Activated T-helper 1 cell treated with anti-CD3 and anti-CD28 coated beads, Interleukin-2, amount 50 U/mL, for 16 hours (primary cell): Measurements from ENCODE around the gene C2orf74.
"Not testable (repeated sequence)": the region's sequence is repeated elsewhere in the genome, so short reads cannot be mapped to it uniquely, and the experiment has no call there.

ENCODE experiments used
- DNase-seq, 2 donors: peaks; one replicate each; pipeline ENCODE4 v3.0.0-alpha.2; 2020; ENCODE audit warnings: low read depth in 1 of 2, low spot score in 1 of 2

Gene C2orf74

GRCh38 chr2:61161888-61162287 lies at the start of gene C2orf74:
Gene C2orf74 (plus strand): TSS chr2:61162188. CDS start chr2:61162515, 327 bp downstream.
- DNase-seq = no peak

- DNase-seq = no peak
These were observed 47.8 kb upstream of the C2orf74 start for GRCh38 chr2:61114147-61114546.

- no peak for DNase-seq
These were observed 45.7 kb upstream of the C2orf74 start for GRCh38 chr2:61116302-61116701.

GRCh38 chr2:61117534-61117933 lies 44.5 kb upstream of the C2orf74 start:
- no peak for DNase-seq

- DNase-seq = no peak
These were observed 36.8 kb upstream of the C2orf74 start for GRCh38 chr2:61125123-61125710.

- DNase-seq = no peak
These were observed 36.2 kb upstream of the C2orf74 start for GRCh38 chr2:61125798-61126197.

GRCh38 chr2:61128122-61128521 lies 33.9 kb upstream of the C2orf74 start:
- DNase-seq = not testable (repeated sequence)

GRCh38 chr2:61134141-61134540 lies 27.8 kb upstream of the C2orf74 start:
- DNase-seq = no peak

GRCh38 chr2:61135510-61135909 lies 26.5 kb upstream of the C2orf74 start:
- DNase-seq = no peak

GRCh38 chr2:61138859-61139258 lies 23.1 kb upstream of the C2orf74 start:
- no peak for DNase-seq

GRCh38 chr2:61141151-61141550 lies 20.8 kb upstream of the C2orf74 start:
- no peak for DNase-seq

- DNase-seq = peak; percentile 74 to 83
These were observed 17.2 kb upstream of the C2orf74 start for GRCh38 chr2:61144697-61145268.

GRCh38 chr2:61145990-61146389 lies 16.0 kb upstream of the C2orf74 start:
- no peak for DNase-seq

GRCh38 chr2:61148091-61148490 lies 13.9 kb upstream of the C2orf74 start:
- not testable (repeated sequence) for DNase-seq

- DNase-seq = no peak
These were observed 12.9 kb upstream of the C2orf74 start for GRCh38 chr2:61149074-61149473.

GRCh38 chr2:61151436-61151835 lies 10.6 kb upstream of the C2orf74 start:
- no peak for DNase-seq

GRCh38 chr2:61157371-61158003 lies 4.5 kb upstream of the C2orf74 start:
- no peak for DNase-seq

GRCh38 chr2:61158356-61158955 lies 3.5 kb upstream of the C2orf74 start:
- no peak for DNase-seq

- DNase-seq = no peak
These were observed 733 bp downstream of the C2orf74 start for GRCh38 chr2:61162721-61163120.

- not testable (repeated sequence) for DNase-seq
These were observed 3.1 kb downstream of the C2orf74 start for GRCh38 chr2:61165082-61165481.

- no peak for DNase-seq
These were observed 4.0 kb downstream of the C2orf74 start for GRCh38 chr2:61165946-61166345.

- no peak for DNase-seq
These were observed 5.6 kb downstream of the C2orf74 start for GRCh38 chr2:61167579-61167978.
